ENCODE data around the gene DIPK1A. TPM values are rescaled to one million over a fixed set of nuclear protein-coding genes. Genes with fewer than 3 reads are reported as not detected.
"Not testable (repeated sequence)": the region's sequence is repeated elsewhere in the genome, so short reads cannot be mapped to it uniquely, and the experiment has no call there.

The DIPK1A gene
- total RNA-seq, 1 donor from 2014 or later = 5.0 TPM

- Histone ChIP-seq H3K27me3 (ENCODE audit: low read depth) (no peaks in the 10 kb centered on the region), H3K27ac (replicated peaks) (no peak overlapping the region), H3K4me1 (no peaks in the 10 kb centered on the region), H3K9me3 (replicated peaks) (peaks cover 28% of the 10 kb centered on the region), H3K36me3 (no peaks in the 10 kb centered on the region), H3K4me3 (no peak overlapping the region)
- TF ChIP-seq, protein P1, sequence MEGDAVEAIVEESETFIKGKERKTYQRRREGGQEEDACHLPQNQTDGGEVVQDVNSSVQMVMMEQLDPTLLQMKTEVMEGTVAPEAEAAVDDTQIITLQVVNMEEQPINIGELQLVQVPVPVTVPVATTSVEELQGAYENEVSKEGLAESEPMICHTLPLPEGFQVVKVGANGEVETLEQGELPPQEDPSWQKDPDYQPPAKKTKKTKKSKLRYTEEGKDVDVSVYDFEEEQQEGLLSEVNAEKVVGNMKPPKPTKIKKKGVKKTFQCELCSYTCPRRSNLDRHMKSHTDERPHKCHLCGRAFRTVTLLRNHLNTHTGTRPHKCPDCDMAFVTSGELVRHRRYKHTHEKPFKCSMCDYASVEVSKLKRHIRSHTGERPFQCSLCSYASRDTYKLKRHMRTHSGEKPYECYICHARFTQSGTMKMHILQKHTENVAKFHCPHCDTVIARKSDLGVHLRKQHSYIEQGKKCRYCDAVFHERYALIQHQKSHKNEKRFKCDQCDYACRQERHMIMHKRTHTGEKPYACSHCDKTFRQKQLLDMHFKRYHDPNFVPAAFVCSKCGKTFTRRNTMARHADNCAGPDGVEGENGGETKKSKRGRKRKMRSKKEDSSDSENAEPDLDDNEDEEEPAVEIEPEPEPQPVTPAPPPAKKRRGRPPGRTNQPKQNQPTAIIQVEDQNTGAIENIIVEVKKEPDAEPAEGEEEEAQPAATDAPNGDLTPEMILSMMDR (IDR thresholded peaks at IDR 0.05; ENCODE audit: borderline replicate concordance) = no peak
- DNase-seq = no peak
- intact Hi-C loops (cut with micrococcal nuclease) = no loop called here
Measured at GRCh38 chr1:92901699-92902405, 59.4 kb downstream of the DIPK1A start.

DNA sequence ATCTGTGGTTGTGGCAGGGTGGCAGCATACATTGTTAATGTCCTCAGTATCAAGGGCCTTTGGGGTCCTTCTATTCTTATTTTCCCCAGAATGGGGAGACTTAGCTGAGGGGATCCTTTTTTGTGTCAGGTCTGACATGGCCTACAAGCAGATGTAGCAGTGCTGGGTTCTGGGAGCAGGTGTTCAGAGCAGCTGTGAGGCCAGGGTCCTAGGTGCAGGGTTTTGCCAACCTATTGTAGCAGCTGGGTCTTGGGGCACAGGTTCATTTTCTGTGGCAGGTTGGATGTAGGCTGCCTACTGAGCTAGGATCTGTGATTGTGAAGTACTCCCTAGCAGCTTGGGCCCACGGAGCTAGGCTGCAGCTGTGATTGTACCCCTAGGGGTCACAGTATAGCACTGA is 60.1 kb downstream of the DIPK1A start:
- TF ChIP-seq, protein P1 (IDR thresholded peaks at IDR 0.05; ENCODE audit: borderline replicate concordance) = no peak
- intact Hi-C loops (cut with micrococcal nuclease) = no loop called here
- H3K4me1 ChIP-seq = no peaks in the 10 kb centered on the region

DNA sequence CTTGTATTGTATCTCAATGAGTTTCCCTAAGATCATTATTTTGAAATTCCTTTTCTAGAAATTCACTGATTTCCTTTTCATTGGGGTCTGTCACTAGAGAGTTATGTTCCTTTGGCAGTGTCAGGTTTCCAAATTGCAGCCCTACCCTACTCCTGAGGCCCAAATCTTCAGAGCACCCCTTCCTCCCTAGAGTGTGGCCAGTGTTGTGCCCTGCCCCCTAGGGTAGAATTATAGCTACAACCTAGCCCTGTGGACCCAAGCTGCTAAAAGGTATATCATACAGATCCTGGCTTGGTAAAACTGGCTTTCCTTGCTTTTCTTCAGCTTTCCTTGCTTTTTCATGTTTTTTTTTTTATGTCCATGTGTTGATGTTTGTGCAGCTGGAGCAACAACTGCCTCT is 60.7 kb downstream of the DIPK1A start:
- H3K4me1 ChIP-seq = no peaks in the 10 kb centered on the region
- no peaks in the 10 kb centered on the region for H3K36me3 ChIP-seq
- no peak overlapping the region for H3K27ac ChIP-seq (replicated peaks)
- no peaks in the 10 kb centered on the region for H3K27me3 ChIP-seq (ENCODE audit: low read depth)
- H3K4me3 ChIP-seq = no peak overlapping the region
- peaks cover 22% of the 10 kb centered on the region for H3K9me3 ChIP-seq (replicated peaks)
- no peak for DNase-seq
- TF ChIP-seq, protein P1 (IDR thresholded peaks at IDR 0.05; ENCODE audit: borderline replicate concordance) = no peak
- intact Hi-C loops (cut with micrococcal nuclease) = no loop called here

More for the DNA sequence above, 60.1 kb downstream of the DIPK1A start:
- no peak for DNase-seq
- H3K9me3 ChIP-seq (replicated peaks) = peaks cover 28% of the 10 kb centered on the region
- no peak overlapping the region for H3K27ac ChIP-seq (replicated peaks)
- H3K27me3 ChIP-seq (ENCODE audit: low read depth) = no peaks in the 10 kb centered on the region
- no peaks in the 10 kb centered on the region for H3K36me3 ChIP-seq
- no peak overlapping the region for H3K4me3 ChIP-seq

DNA sequence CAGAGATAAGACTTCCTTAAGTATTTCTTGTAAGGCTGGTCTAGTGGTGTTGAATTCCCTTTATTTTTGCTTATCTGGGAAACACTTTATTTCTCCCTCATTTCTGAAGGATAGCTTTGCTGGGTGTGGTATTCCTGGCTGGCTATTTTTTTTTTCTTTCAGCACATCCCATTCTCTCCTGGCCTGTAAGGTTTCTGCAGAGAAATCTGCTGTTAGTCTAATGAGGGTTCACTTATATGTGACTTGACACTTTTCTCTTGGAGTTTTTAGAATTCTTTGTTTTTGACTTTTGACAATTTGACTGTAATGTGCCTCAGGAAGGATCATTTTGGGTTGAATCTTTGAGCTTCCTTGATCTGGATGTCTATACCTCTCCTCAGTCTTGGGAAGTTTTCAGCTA is 61.5 kb downstream of the DIPK1A start:
- intact Hi-C loops (cut with micrococcal nuclease) = no loop called here
- Histone ChIP-seq H3K27me3 (ENCODE audit: low read depth) (no peaks in the 10 kb centered on the region), H3K36me3 (no peaks in the 10 kb centered on the region), H3K4me3 (no peak overlapping the region), H3K4me1 (no peaks in the 10 kb centered on the region), H3K9me3 (replicated peaks) (peaks cover 21% of the 10 kb centered on the region), H3K27ac (replicated peaks) (no peak overlapping the region)
- TF ChIP-seq, protein P1 (IDR thresholded peaks at IDR 0.05; ENCODE audit: borderline replicate concordance) = no peak
- no peak for DNase-seq

DNA sequence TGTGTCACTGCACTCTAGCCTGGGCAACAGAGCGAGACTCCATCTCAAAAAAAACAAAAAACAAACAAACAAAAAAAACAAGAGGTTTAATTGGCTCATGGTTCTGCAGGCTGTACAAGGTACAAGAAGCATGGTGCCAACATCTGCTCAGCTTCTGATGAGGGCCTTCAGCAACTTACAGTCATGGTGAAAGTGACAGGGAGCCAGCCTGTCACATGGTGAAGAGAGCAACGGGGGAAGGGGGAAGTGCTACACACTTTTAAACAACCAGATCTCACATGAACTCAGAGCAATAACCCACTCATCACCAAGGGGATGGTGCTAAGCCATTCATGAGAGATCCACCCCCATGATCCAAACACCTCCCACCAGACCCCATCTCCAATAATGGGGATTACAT is 63.2 kb downstream of the DIPK1A start:
- H3K27me3 ChIP-seq (ENCODE audit: low read depth); H3K27ac ChIP-seq (replicated peaks); DNase-seq; intact Hi-C loops (cut with micrococcal nuclease); H3K4me3 ChIP-seq; H3K4me1 ChIP-seq; H3K36me3 ChIP-seq: not testable (repeated sequence)
- H3K9me3 ChIP-seq (replicated peaks) = peaks cover 21% of the 10 kb centered on the region

GRCh38 chr1:92887465-92887864 is 73.8 kb downstream of the DIPK1A start:
- TF ChIP-seq, protein P1 (IDR thresholded peaks at IDR 0.05; ENCODE audit: borderline replicate concordance) = no peak
- intact Hi-C loops (cut with micrococcal nuclease) = no loop called here

More at GRCh38 chr1:92887465-92887864, 73.8 kb downstream of the DIPK1A start:
- Histone ChIP-seq H3K4me1 (no peaks in the 10 kb centered on the region), H3K4me3 (no peak overlapping the region), H3K27me3 (ENCODE audit: low read depth) (no peaks in the 10 kb centered on the region), H3K36me3 (no peaks in the 10 kb centered on the region), H3K27ac (replicated peaks) (no peak overlapping the region), H3K9me3 (replicated peaks) (peaks cover 20% of the 10 kb centered on the region)
- DNase-seq = no peak

All from left ventricle myocardium inferior (tissue), 1 donor.